ENCODE measurements around the gene ST7. TPM values are rescaled to one million over a fixed set of nuclear protein-coding genes. Genes with fewer than 3 reads are reported as not detected.

Gene ST7
- total and polyA plus RNA-seq, 2 donors from 2014 or later = 21.5 to 29.8 TPM

DNA sequence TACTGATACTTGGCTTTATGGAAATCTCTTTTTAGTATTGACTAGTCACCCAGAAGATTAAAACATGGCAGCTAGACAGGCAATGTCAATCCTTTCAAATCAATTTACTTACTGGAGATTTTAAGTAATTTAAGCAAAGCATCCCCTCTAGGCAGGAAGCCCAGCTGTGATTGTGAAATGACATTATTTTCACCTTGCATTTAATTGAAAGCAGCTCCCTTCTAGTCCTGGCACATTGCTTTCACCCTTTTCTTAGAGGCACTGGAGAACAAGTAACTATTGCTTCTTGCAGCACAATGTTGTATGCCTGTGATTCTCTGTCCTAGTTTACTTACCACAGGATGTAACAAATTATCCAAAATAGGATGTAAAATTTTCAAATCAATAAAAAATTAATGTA, 13.3 kb downstream of the ST7 start:
- intact Hi-C loops (cut with DNase I) = no loop called here
- no peak overlapping the region for H3K9ac ChIP-seq (ENCODE audit: low read length in 3 of 3)
- FAIRE-seq (no peak), DNase-seq (no peak)
- H3K27me3 ChIP-seq (ENCODE audit: control insufficient read depth, insufficient read depth, low read length) = no peaks in the 10 kb centered on the region
- TF ChIP-seq, protein P1, sequence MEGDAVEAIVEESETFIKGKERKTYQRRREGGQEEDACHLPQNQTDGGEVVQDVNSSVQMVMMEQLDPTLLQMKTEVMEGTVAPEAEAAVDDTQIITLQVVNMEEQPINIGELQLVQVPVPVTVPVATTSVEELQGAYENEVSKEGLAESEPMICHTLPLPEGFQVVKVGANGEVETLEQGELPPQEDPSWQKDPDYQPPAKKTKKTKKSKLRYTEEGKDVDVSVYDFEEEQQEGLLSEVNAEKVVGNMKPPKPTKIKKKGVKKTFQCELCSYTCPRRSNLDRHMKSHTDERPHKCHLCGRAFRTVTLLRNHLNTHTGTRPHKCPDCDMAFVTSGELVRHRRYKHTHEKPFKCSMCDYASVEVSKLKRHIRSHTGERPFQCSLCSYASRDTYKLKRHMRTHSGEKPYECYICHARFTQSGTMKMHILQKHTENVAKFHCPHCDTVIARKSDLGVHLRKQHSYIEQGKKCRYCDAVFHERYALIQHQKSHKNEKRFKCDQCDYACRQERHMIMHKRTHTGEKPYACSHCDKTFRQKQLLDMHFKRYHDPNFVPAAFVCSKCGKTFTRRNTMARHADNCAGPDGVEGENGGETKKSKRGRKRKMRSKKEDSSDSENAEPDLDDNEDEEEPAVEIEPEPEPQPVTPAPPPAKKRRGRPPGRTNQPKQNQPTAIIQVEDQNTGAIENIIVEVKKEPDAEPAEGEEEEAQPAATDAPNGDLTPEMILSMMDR (IDR thresholded peaks at IDR 0.05; ENCODE audit: borderline replicate concordance, extremely low read depth, insufficient read depth) = no peak
- H3K4me3 ChIP-seq (ENCODE audit: low read length in 3 of 3) = no peak overlapping the region
- no peaks in the 10 kb centered on the region for H3K36me3 ChIP-seq (ENCODE audit: control insufficient read depth in 2 of 3, insufficient read depth in 3 of 3, low read length in 3 of 3)
- no peaks in the 10 kb centered on the region for H3K9me3 ChIP-seq (ENCODE audit: control insufficient read depth in 2 of 3, insufficient read depth in 1 of 3, low read length in 3 of 3)
- no peaks in the 10 kb centered on the region for H3K4me1 ChIP-seq (ENCODE audit: control insufficient read depth in 2 of 3, insufficient read depth in 2 of 3, low read depth in 1 of 3, low read length in 3 of 3)
- no peak overlapping the region for H3K27ac ChIP-seq (ENCODE audit: low read depth in 2 of 2, low read length in 2 of 2)

DNA sequence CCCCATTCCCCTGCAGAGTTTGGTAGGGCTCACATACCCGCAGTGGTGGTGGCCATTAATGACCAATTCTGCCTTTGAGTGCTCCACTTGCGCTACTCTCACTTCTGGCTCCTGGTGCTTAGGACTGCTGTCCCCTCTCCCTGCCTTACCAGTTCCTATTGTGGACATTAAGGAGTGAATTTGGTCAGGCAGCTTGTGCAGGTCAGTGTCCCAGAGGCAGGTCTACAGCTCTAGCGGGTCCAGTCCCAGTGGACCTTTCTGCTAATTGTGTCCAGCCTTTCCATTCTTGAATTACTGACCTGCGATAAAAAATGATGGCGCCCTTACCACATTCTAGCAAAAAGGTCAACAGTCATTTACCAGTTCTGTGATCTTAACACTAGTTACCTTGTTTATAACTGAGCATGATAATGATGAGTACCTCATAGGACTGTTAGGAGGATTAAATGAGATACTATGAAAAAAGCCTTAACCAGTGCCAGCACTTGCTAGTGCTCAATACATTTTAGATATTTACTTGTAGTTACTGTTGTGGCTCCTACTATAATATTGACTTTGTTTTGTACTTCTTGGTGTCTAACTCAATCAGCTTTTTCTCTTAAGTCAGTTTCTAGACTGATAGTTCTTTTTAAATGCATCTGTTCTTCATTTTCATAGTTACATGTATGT, 14.1 kb downstream of the ST7 start:
- no peak overlapping the region for H3K9ac ChIP-seq (ENCODE audit: low read length in 3 of 3)
- DNase-seq = no peak
- H3K4me3 ChIP-seq (ENCODE audit: low read length in 3 of 3) = no peak overlapping the region
- intact Hi-C loops (cut with DNase I) = no loop called here
- no peak for FAIRE-seq
- H3K4me1 ChIP-seq (ENCODE audit: control insufficient read depth in 2 of 3, insufficient read depth in 2 of 3, low read depth in 1 of 3, low read length in 3 of 3) = no peaks in the 10 kb centered on the region
- H3K27me3 ChIP-seq (ENCODE audit: control insufficient read depth, insufficient read depth, low read length) = no peaks in the 10 kb centered on the region
- H3K36me3 ChIP-seq (ENCODE audit: control insufficient read depth in 2 of 3, insufficient read depth in 3 of 3, low read length in 3 of 3) = no peaks in the 10 kb centered on the region
- no peaks in the 10 kb centered on the region for H3K9me3 ChIP-seq (ENCODE audit: control insufficient read depth in 2 of 3, insufficient read depth in 1 of 3, low read length in 3 of 3)
- TF ChIP-seq, protein P1 (IDR thresholded peaks at IDR 0.05; ENCODE audit: borderline replicate concordance, extremely low read depth, insufficient read depth) = no peak
- no peak overlapping the region for H3K27ac ChIP-seq (ENCODE audit: low read depth in 2 of 2, low read length in 2 of 2)

DNA sequence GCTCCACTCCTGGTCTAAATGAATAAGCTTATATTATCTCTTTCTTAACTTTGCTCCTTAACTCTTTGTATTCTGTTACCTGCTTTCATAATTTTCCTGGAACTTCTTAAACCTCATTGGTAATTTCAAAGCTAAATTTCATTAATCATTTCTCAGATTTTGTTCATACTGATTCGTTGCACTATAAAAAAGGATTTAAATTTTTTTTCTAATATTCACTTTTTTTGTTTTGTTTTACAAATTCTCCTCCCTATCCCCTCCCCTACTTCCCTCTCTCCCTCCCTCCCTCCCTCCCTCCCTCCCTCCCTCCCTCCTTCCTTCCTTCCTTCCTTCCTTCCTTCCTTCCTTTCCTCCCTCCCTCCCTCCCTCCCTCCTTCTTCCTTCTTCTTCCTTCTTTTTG, 14.7 kb downstream of the ST7 start:
- FAIRE-seq = no peak

More for the DNA sequence above, 14.7 kb downstream of the ST7 start:
- Histone ChIP-seq H3K27ac (ENCODE audit: low read depth in 2 of 2, low read length in 2 of 2) (no peak overlapping the region), H3K4me1 (ENCODE audit: control insufficient read depth in 2 of 3, insufficient read depth in 2 of 3, low read depth in 1 of 3, low read length in 3 of 3) (no peaks in the 10 kb centered on the region), H3K9me3 (ENCODE audit: control insufficient read depth in 2 of 3, insufficient read depth in 1 of 3, low read length in 3 of 3) (no peaks in the 10 kb centered on the region), H3K27me3 (ENCODE audit: control insufficient read depth, insufficient read depth, low read length) (no peaks in the 10 kb centered on the region), H3K9ac (ENCODE audit: low read length in 3 of 3) (no peak overlapping the region), H3K4me3 (ENCODE audit: low read length in 3 of 3) (no peak overlapping the region), H3K36me3 (ENCODE audit: control insufficient read depth in 2 of 3, insufficient read depth in 3 of 3, low read length in 3 of 3) (no peaks in the 10 kb centered on the region)
- no peak for DNase-seq
- TF ChIP-seq, protein P1 (IDR thresholded peaks at IDR 0.05; ENCODE audit: borderline replicate concordance, extremely low read depth, insufficient read depth) = no peak
- intact Hi-C loops (cut with DNase I) = no loop called here

Measured in kidney (tissue), 14 donors.